ENCODE data around the gene BCL2L15. TPM values are rescaled to one million over a fixed set of nuclear protein-coding genes. Genes with fewer than 3 reads are reported as not detected.

The BCL2L15 gene
- total RNA-seq, 1 donor from 2014 or later = 2.9 TPM

GRCh38 chr1:113905435-113905861 is 18.1 kb upstream of the BCL2L15 start:
- intact Hi-C loops (cut with DNase I) = loop anchor here (2.0 to 10.0 kb wide), 2 partner anchors 23 to 71 kb away; partner anchors contain the start of gene HIPK1
- peak in 1 of 2 donors; percentile 94 for DNase-seq (ENCODE audit: extremely low spot score in 2 of 2)
- peak overlapping the region; percentile 95 for H3K27ac ChIP-seq

DNA sequence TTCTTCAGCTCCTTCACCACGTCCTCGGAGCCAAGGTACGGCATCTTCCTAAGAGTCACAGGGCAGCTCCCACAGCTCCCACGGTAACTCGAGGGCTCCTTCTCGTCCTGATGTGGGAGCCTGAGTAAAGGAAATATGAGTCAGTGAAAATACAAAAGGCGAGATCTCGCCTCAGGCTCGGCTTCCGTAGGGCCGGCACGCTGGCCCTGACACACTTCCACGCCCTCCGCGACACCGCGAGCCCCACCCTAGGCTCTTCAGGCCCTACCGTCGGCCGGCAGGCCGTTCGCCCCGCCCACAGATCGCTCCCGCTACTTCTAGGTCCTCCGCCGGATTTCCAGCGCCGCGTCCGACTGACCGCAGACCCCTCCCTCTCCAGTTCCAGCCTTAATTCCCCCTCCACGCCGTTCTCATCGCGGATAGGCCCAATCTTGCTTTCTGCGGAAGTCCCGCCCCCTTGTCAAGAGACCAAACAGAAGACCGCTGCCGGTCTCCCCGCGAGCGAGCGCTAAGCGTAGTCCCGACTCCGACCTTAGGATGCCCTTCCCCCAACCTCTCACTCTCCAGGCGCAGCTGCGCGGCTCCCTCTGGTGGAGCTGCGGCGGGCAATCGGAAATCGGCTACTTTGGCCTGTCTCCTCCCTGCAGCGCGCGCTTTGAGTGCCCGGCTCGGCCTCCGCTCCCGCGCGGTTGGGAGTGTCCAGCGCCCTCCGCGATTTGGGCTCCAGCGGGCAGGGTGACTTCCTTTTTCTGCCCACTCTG is 17.5 kb upstream of the BCL2L15 start, which contains the start of the genes AP4B1 and DCLRE1B:
TSS of gene AP4B1 (minus strand) at position 126 of the 761 bp plus-strand sequence. CDS start at position 44, 82 bp downstream.
TSS of gene DCLRE1B (plus strand) at position 653 of the 761 bp plus-strand sequence. CDS start 261 bp downstream, outside the sequence.
- peak within 1 kb of the TSS; percentile 67 to 86 for H3K4me3 ChIP-seq
- H3K36me3 ChIP-seq = peaks cover 0 to 21% of the 10 kb centered on the region in 2 donors
- TF ChIP-seq POLR2AphosphoS5 (IDR thresholded peaks at IDR 0.05; ENCODE audit: insufficient read depth in 1 of 2, low read depth in 1 of 2) (peak; percentile 94 to 98), CTCF (IDR thresholded peaks at IDR 0.05) (peak; percentile 39 to 84 (median 82)), POLR2A (IDR thresholded peaks at IDR 0.05) (peak in 1 of 2 donors; percentile 50)
- peaks cover 22% of the 10 kb centered on the region for H3K4me1 ChIP-seq
- H3K27ac ChIP-seq = peak within 1 kb of the TSS; percentile 95
- peak; percentile 99 for DNase-seq (ENCODE audit: extremely low spot score in 2 of 2)
- intact Hi-C loops (cut with DNase I) = loop anchor here (2.0 to 10.0 kb wide), 2 partner anchors 24 to 70 kb away; partner anchors contain the start of gene HIPK1
- H3K27me3 ChIP-seq = no peaks in the 10 kb centered on the region
- H3K9me3 ChIP-seq = no peaks in the 10 kb centered on the region

More at GRCh38 chr1:113905435-113905861, 18.1 kb upstream of the BCL2L15 start:
- H3K4me1 ChIP-seq = peaks cover 22% of the 10 kb centered on the region
- TF ChIP-seq POLR2A (IDR thresholded peaks at IDR 0.05) = no peak
- no peak for TF ChIP-seq POLR2AphosphoS5 (IDR thresholded peaks at IDR 0.05; ENCODE audit: insufficient read depth in 1 of 2, low read depth in 1 of 2)
- no peak for TF ChIP-seq CTCF (IDR thresholded peaks at IDR 0.05)
- H3K4me3 ChIP-seq = peak overlapping the region; percentile 67 to 86
- H3K9me3 ChIP-seq = no peaks in the 10 kb centered on the region
- peaks cover 0 to 15% of the 10 kb centered on the region in 2 donors for H3K36me3 ChIP-seq
- no peaks in the 10 kb centered on the region for H3K27me3 ChIP-seq

DNA sequence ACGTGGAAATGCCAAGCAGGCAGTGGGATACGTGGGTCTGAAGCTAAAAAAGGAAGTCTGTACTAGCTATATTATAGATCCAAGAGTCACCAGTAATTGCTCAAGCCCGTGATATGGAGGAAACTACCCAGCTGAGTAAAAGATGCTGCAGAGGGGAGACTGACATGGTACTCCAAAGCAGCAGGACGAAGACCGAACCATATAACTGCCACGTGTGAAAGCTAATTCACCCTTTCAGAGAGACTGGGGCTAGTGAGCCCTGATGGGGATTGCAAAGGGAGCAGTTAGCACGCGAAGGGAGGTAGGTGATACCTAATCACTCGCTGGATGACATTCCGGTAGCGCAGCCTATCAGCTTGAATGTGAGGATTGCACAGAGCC is 16.9 kb upstream of the BCL2L15 start:
- Histone ChIP-seq H3K4me1 (peaks cover 22% of the 10 kb centered on the region), H3K4me3 (peak overlapping the region; percentile 67 to 86), H3K9me3 (no peaks in the 10 kb centered on the region), H3K36me3 (peaks cover 0 to 25% of the 10 kb centered on the region in 2 donors), H3K27me3 (no peaks in the 10 kb centered on the region), H3K27ac (peak overlapping the region; percentile 95)
- TF ChIP-seq CTCF (IDR thresholded peaks at IDR 0.05) (no peak), POLR2A (IDR thresholded peaks at IDR 0.05) (no peak), POLR2AphosphoS5 (IDR thresholded peaks at IDR 0.05; ENCODE audit: insufficient read depth in 1 of 2, low read depth in 1 of 2) (no peak)
- no peak for DNase-seq (ENCODE audit: extremely low spot score in 2 of 2)
- intact Hi-C loops (cut with DNase I) = loop anchor here (2.0 to 10.0 kb wide), 2 partner anchors 25 to 69 kb away; partner anchors contain the start of gene HIPK1

DNA sequence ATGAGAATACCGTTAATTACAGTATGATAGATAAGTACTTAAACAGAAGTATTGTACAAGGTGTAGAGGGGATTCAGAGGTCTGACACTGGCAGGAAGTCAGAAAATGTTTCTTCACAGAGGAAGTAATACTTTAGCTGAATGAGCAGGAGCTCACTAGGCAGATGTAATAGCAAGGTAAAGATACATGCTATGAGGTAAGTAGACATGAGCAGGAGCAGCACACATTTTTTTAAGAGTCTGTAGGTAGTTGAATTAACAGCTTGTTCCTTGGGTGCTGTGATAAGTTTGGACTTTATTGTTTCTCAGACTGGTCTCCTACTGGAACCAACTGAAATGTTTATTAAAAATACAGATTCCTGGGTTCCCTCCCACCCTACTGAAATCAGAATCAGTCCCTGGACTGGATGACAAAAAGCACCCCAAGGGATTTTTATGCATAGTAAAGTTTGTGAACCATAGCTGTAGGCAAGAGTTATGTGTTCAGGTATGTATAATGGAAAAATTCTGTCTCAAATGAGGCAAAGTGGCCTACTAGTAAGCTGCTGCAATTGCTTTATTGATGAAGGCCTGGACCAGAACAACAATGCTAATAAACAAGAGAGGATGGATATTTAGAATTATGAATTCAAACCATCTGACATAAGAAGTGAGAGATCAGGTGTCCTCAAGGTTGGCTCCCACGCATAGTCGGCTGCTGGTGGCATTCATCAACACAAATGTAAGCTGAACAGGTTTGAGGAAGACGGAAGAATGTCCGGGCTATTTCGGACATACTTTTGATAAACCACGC is 16.3 kb upstream of the BCL2L15 start:
- no peak for DNase-seq (ENCODE audit: extremely low spot score in 2 of 2)
- Histone ChIP-seq H3K27ac (peak overlapping the region; percentile 95), H3K27me3 (no peaks in the 10 kb centered on the region), H3K4me1 (peaks cover 22% of the 10 kb centered on the region), H3K9me3 (no peaks in the 10 kb centered on the region), H3K36me3 (peaks cover 0 to 24% of the 10 kb centered on the region in 2 donors), H3K4me3 (peak overlapping the region; percentile 67 to 86)
- intact Hi-C loops (cut with DNase I) = loop anchor here (2.0 to 10.0 kb wide), 2 partner anchors 25 to 69 kb away; partner anchors contain the start of gene HIPK1
- no peak for TF ChIP-seq POLR2A (IDR thresholded peaks at IDR 0.05)
- TF ChIP-seq CTCF (IDR thresholded peaks at IDR 0.05) = no peak
- TF ChIP-seq POLR2AphosphoS5 (IDR thresholded peaks at IDR 0.05; ENCODE audit: insufficient read depth in 1 of 2, low read depth in 1 of 2) = no peak
